GM10847 (cell line): ENCODE measurements around the gene CAMTA1.

Experiments used
- POLR2A ChIP-seq: IDR thresholded peaks from 2 replicates; pipeline ENCODE4 v1.6.1; 2011; ENCODE audit not compliant: insufficient read length; ENCODE audit errors: extremely low read depth

Gene CAMTA1, protein sequence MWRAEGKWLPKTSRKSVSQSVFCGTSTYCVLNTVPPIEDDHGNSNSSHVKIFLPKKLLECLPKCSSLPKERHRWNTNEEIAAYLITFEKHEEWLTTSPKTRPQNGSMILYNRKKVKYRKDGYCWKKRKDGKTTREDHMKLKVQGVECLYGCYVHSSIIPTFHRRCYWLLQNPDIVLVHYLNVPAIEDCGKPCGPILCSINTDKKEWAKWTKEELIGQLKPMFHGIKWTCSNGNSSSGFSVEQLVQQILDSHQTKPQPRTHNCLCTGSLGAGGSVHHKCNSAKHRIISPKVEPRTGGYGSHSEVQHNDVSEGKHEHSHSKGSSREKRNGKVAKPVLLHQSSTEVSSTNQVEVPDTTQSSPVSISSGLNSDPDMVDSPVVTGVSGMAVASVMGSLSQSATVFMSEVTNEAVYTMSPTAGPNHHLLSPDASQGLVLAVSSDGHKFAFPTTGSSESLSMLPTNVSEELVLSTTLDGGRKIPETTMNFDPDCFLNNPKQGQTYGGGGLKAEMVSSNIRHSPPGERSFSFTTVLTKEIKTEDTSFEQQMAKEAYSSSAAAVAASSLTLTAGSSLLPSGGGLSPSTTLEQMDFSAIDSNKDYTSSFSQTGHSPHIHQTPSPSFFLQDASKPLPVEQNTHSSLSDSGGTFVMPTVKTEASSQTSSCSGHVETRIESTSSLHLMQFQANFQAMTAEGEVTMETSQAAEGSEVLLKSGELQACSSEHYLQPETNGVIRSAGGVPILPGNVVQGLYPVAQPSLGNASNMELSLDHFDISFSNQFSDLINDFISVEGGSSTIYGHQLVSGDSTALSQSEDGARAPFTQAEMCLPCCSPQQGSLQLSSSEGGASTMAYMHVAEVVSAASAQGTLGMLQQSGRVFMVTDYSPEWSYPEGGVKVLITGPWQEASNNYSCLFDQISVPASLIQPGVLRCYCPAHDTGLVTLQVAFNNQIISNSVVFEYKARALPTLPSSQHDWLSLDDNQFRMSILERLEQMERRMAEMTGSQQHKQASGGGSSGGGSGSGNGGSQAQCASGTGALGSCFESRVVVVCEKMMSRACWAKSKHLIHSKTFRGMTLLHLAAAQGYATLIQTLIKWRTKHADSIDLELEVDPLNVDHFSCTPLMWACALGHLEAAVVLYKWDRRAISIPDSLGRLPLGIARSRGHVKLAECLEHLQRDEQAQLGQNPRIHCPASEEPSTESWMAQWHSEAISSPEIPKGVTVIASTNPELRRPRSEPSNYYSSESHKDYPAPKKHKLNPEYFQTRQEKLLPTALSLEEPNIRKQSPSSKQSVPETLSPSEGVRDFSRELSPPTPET (N-terminal part only)

DNA sequence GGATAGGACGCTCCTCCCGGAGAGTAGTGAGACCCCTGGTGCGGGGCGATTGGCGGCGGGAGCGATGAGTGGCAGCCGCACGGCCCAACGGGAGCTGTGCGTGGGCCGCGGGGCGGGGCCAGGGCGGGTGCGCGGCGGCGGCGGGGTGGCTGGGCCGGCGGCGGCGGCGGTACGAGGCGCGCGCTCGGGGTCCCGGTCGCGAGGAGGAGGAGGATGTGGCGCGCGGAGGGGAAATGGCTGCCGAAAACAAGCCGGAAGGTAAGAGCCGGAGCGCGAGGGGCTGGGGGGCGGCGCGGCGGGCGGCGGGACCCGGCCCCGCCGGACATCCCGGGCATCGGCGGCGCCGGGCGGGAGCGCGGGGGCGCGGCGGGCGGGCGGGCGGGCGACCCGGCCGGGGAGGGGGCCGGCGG, at the start of gene CAMTA1:
Gene CAMTA1, plus strand, starts transcription at position 137 of the 410 bp plus-strand sequence. Its CDS starts 77 bp downstream, at position 214.
- TF ChIP-seq POLR2A: peak; percentile 14

DNA sequence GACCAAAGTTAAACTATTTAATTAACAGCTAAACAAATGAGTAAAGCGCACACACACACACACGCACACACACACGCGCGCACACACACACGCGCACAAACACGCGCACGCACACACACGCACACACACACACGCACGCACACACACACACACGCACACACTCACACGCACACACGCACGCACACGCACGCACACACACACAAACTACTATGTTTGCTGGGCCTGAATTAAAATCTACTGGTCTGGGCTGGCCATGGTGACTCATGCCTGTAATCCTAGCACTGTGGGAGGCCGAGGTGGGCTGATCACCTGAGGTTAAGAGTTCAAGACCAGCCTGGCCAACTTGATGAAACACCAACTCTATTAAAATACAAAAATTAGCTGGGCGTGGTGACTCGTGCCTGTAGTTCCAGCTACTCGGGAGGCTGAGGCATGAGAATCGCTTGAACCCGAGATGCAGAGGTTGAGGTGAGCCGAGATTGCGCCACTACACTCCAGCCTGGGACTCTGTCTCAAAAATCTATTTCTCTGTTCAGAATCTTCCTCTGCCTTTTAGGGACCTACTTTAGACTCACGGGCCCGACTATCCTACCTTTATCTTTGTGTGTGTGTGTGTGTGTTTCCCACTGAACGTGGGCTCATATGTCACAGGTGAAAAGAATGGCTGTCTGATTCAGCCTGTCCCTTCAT, 46.1 kb upstream of the CAMTA1 start:
- no peak for TF ChIP-seq POLR2A

GRCh38 chr1:6743189-6744101, 41.8 kb upstream of the CAMTA1 start:
- TF ChIP-seq POLR2A: no peak

- no peak for TF ChIP-seq POLR2A
Measured at GRCh38 chr1:6745073-6745472, 40.2 kb upstream of the CAMTA1 start.

- TF ChIP-seq POLR2A: no peak
Measured at GRCh38 chr1:6747674-6748073, 37.6 kb upstream of the CAMTA1 start.

DNA sequence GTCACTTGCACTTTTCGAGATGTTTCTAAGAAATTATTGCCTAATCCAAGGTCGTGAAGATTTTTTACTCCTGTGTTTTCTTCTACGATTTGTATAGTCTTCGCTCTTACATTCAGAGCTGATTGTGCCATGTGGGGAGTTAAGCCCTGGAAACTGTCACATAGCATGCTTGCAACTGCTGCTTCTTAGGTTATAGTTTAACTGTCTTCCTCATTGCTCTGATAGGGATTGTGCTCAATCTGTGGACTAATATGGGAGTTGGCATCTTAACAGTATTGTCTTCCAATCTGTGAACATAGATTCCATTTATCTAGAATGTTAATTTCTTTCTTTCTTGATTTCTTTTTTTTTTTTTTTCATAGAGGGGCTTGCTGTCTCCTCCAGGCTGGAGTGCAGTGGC, 34.8 kb upstream of the CAMTA1 start:
- TF ChIP-seq POLR2A: no peak

DNA sequence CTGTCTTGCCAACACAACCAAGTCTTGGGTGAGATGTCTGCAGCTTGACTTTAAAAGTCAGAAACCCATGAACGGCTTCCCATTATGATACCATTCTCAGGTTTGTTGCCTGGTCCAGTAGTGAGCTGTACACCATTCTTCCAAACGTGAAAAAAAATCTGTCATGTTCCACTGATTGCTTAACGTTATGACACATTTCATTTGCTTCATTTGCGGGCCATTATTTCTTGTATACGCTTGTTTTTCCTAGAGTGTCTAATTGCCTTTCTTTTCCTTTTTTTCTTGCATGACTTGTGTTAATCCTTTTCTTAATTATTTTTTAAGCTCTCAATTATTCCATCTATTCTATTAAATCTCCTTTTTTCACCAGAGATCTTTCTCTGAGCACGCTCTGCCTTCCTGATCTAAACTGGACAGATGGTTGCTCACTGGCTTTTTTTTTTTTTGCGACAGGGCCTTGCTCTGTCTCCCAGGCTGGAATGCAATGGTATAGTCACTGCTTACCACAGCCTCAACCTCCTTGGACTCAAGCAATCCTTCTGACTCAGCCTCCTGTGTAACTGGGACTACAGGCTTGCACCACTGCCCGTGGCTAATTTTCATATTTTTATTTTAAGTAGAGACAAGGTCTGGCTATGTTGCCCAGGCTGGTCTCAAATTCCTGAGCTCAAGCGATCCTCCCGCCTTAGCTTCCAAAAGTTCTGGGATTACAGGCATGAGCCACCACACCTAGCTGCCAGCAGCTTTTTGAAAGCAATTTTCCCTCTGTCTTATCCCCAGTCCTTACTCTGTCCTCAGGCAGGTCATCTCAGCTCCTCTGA, 31.7 kb upstream of the CAMTA1 start:
- TF ChIP-seq POLR2A: no peak

GRCh38 chr1:6756457-6756856, 28.8 kb upstream of the CAMTA1 start:
- no peak for TF ChIP-seq POLR2A

GRCh38 chr1:6757719-6758435, 27.4 kb upstream of the CAMTA1 start:
- no peak for TF ChIP-seq POLR2A

GRCh38 chr1:6761196-6761737, 24.0 kb upstream of the CAMTA1 start:
- no peak for TF ChIP-seq POLR2A

DNA sequence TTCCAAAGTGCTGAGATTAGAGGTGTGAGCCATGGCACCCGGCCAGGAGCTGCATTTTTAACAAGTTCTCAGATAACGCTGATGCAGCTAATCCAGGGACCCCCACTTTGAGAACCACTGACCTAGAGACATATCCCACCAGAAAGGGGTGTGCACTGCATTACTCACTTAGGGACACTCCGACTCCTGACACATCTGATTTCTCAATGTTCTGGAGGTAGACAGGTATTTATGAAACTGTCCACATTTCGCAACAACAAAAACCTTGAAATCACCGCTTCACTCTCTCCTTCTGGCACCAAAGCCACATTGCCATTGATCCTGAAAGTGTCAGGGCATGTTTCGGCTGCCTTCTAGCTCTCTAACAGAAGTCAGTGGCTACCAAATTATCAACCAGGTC, 23.2 kb upstream of the CAMTA1 start:
- no peak for TF ChIP-seq POLR2A
